Measurements from ENCODE around the gene BMF.
"Not testable (repeated sequence)": the region's sequence is repeated elsewhere in the genome, so short reads cannot be mapped to it uniquely, and the experiment has no call there.

BMF gene

DNA sequence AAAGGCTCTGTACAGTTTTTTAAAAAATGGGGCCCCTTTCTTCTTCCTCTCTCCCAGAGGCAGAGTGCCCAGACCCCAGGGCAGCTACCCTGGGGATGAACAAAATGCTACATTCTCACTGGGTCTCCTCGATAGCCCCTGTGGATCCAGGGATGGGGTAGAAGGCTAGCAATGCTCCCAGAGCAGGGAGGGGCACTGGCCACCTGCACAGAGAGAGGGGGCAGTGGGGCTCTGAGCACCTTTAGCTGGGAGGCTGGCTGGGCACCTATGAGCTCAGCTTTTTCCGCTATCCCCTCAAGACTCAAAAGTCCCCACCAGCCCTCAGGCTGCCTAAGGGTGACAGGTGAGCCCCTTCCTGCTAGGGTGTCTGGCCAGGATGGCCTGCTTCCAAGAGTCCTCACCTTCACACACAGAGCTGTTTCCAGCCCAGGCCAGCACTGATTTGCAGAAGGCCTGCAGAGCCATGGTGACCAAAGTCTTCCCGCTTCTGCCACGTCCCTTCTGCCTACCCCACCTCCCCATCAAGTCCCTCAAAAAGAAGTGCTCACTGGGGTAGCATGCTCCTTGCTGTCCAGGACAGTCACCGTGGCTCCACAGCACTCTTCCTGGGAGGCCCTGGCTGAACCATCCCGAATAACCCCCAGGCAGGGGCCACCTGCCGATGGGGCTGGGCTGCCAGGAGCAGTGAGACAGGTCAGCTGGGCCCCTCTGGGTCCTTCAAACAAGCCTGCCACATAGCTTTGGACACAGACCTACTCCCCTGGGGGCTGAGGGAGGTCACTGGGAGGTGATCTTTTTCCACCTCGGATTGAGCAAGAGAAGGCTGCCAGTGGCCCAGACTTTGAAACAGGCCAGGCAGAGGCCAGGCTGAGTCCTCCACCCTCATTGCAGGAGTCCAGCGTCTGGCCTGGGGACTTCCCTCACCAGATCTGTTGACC lies 20.4 kb downstream of the BMF start:
- no peak for DNase-seq (ENCODE audit: low read depth in 2 of 2)

DNA sequence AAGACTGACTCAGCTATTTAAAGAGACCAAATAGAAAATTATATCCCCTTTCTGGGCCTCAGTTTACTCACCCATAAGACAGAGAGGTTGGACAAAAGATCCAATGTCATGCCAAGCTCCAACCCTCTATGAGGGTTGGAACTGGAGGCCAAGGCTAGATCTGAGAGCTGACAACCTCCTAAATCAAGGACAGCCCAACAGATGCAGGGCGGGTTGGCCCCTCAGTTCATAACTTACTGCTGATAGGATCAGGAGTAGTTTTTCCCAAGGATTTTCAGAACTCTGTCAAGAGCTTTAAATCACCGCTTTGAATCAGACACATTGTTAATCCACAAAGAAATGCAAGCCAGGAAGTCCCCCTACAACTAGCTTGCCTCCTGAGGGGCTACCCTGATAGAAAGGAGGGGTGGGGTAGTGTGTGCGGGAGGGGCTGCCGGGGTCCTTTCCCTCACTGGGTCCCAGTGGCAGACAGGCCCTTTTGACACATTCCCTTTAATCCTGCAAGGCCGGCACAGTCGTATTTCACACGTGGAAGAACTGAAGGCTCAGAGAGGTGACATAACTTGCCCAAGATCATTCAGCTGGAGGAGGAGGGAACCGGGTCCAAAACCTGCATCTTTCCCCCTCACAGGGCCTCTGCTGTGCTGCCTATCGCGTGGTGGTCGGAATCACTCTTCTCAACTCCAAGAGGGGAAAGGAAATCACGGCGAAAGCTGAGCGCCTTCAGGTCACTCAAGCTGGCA lies 21.4 kb downstream of the BMF start:
- no peak for DNase-seq (ENCODE audit: low read depth in 2 of 2)

DNA sequence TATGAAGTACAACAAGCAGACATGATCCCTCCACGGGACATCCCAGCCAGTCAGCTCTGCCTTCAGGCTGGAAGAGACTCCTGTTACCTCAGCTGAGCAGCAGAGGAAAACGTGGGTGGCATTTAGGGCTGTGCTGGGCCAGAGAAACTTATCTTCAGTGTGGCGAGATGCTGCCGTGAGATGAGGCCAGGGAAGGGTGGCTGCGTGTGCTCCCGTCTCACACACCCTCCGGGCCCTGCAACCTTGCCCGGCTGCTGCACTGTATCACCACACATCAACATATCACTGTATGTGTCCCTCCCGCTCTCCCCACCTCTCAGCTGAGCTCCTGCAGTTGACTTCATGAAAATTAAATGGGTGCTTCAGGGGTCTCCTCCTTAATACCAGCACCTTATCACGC lies 23.4 kb downstream of the BMF start:
- DNase-seq (ENCODE audit: low read depth in 2 of 2), result no peak

DNA sequence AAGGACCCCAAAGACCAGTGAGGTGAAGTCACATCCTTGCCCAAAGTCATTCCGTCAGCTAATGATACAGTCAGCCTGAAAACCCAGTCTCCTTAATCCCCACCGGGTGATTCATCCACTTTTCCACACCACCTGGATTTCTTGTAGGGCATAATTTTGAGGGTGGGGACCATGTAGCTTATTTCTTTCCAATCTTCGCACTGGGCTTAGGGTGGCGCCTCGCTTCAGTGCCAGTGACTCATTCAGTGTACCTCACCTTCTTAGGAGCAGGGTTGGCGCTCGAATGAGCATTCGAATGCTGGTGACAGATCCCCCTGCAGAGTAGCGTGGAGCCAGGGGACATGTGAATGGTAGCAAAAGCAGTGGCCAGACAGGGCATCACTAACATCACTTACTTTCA lies 24.0 kb downstream of the BMF start:
- no peak for DNase-seq (ENCODE audit: low read depth in 2 of 2)

DNA sequence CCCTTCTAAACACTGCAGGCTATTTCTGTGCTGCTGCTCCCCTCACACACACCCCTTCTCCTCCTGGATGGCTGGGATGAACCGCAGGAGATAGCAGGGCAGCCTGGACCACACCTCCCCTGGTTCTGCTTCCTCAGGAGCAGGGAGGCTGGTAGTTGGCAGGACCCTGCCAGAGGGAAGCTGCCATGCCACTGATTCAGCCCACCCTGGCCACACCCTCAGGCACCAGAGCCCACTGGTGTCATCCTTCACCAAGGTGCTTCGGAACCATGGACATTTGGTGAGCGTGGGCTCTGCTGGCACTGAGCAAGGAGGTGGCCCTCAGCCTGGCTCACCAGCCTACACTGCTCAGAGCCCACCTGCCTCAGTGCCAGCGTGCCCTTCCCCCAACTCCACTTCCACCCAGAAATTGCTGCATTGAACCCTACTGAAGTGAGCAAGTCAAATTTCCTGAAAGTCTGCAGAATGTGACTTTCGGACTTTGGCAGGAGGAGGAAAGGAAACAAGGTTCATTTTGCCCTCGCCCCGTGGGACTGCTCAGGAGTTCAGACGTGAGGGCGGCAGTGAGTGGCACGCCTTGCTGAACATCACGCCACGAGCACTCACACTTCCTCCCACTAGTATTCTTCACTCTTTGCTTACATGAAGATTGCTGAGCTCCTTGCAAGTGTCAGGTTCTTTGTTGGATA lies 26.3 kb downstream of the BMF start:
- DNase-seq (ENCODE audit: low read depth in 2 of 2), result no peak

DNA sequence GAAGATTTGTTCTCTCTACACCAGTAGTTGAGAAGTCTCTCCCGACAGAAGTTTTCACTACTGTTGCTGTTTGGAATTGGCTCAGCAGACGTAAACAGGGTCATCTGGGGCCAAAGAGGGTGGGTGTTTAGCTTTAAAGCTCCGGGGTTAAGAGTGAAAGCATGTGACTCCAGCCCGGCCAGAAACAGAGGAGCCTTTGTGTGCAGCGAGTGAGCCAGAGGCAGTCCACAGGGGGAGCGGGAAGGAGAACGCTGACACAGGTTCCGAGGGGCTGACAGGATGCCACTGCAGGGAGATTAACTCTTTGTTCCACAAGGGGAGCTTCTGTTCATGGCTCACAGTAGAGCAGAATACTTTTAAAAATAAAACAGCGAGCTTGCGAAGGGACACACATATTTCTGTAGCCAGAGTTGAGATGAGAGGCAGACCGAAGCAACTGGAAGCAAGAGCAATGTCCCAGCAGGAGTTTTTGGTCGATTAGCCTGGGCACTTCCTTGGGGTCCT lies 26.9 kb downstream of the BMF start:
- no peak for DNase-seq (ENCODE audit: low read depth in 2 of 2)

DNA sequence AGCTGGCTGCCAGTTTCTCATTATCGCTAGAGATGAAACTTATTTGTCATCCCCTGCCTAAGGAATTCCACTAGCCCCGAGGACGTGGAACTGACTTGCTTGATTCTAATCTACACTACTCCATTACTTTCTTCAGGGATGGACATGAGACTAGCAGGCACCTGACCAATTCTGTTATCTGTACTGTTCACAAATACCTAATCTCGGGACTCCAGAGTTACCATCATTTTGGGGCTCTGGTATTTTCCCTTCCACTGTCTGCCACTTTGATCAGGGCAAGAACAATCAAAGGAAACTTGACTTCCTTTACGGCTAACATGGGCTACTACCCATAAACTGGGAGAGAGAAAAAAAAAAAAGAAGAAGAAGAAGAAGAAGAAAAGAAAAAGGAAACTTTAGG lies 27.8 kb downstream of the BMF start:
- no peak for DNase-seq (ENCODE audit: low read depth in 2 of 2)

DNA sequence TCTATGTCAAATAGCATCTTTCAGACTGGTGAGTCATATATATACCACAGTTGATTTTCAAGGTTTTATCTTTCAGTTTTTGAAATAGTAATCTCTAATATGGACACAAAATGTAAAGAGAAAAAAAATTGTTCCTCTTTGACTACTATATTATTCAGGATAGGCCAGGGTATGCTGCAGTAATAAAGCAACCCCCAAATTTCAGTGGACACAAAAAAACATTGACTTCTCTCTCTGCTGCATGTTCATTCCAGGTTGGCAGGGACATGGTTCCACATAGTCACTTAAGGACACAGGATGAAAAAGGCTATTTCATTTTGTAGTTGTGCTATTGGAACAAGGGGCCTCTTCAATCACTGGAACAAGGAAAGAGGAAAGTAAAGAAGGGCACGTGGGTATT lies 28.6 kb downstream of the BMF start:
- DNase-seq (ENCODE audit: low read depth in 2 of 2), result no peak

DNA sequence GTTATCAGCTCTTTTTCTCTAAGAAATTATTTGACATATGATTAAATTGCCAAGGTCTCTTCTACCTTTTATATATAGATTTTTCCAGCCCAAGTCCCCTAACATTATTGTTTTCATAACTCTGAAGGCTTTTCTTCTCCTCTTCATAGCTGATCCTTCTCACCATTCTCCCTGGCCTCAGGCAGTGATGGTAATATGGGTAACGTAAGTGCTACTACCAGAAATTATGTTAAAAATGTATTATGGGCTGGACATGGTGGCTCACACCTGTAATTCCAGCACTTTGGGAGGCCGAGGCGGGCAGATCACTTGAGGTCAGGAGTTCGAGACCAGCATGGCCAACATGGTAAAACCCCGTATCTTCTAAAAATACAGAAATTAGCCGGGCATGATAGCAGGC lies 29.2 kb downstream of the BMF start:
- no peak for DNase-seq (ENCODE audit: low read depth in 2 of 2)

DNA sequence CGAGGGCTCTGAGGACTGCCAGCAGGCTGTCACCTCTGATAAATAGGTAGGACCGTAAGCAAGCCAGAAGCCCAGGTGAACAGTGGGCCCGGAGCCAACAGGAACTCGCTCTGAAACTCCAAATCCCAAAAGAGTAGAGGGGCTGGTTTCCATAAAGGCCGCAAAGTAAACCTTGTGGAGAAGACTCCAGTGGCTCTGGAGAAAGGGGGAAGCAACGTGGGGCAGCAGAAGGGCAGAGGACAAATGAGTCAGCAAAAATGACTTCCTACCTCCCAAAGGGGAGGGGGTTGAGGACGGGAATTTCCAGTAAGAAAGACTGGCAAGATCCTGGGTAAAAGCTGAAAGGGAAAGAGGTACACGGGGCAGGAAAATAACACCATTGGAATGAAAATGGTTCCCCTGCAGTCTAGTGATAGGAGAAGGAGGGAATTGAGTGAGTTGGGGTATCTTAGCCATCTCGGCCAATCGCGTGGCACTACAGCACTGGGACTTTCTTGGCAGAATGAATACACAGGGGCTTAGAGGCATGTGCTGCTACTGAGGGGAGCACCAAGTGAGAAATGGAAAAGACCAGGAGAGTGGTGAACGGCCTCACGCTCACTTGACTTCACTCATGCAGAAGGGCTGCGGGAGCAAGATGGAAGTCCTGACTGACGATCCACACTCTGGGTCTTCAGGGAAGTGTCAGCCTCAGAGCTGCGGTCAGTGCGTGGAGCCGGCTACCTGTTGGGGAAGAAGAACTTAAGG lies 33.2 kb downstream of the BMF start:
- DNase-seq (ENCODE audit: low read depth in 2 of 2), result no peak

DNA sequence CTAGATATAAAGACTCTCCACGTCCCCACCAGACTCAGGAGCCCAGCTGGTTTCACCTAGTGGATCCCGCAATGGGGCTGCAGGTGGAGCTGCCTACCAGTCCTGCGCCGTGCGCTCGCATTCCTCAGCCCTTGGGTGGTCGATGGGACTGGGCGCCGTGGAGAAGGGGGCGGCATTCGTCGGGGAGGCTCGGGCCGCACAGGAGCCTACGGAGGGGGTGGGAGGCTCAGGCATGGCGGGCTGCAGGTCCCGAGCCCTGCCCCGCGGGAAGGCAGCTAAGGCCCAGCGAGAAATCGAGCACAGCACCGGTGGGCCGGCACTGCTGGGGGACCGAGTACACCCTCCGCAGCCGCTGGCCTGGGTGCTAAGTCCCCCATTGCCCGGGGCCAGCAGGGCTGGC lies 34.0 kb downstream of the BMF start:
- not testable (repeated sequence) for DNase-seq (ENCODE audit: low read depth in 2 of 2)

DNA sequence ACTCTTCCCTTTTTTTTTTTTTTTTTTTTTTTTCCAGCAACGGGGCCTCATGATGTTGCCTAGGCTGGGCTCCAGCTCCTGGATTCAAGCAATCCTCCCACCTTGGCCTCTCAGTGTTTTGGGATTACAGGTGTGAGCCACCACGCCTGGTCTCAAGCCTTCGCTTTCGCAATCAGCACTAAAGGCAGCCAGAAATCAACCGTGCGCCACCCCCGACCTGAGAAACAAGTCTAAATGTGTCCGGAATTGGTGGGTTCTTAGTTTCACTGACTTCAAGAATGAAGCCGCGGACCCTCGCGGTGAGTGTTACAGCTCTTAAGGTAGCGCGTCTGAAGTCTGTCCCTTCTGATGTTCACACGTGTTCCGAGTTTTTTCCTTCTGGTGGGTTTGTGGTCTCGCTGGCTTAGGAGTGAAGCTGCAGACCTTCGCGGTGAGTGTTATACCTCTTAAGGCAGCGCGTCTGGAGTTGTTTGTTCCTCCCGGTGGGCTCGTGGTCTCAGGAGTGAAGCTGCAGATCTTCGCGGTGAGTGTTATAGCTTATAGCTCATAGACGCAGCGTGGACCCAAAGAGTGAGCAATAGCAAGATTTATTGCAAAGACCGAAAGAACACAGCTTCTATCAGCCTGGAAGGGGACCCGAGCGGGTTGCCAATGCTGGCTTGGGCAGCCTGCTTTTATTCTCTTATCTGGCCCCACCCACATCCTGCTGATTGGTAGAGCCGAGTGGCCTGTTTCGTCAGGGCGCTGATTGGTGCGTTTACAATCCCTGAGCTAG lies 34.8 kb downstream of the BMF start:
- not testable (repeated sequence) for DNase-seq (ENCODE audit: low read depth in 2 of 2)

DNA sequence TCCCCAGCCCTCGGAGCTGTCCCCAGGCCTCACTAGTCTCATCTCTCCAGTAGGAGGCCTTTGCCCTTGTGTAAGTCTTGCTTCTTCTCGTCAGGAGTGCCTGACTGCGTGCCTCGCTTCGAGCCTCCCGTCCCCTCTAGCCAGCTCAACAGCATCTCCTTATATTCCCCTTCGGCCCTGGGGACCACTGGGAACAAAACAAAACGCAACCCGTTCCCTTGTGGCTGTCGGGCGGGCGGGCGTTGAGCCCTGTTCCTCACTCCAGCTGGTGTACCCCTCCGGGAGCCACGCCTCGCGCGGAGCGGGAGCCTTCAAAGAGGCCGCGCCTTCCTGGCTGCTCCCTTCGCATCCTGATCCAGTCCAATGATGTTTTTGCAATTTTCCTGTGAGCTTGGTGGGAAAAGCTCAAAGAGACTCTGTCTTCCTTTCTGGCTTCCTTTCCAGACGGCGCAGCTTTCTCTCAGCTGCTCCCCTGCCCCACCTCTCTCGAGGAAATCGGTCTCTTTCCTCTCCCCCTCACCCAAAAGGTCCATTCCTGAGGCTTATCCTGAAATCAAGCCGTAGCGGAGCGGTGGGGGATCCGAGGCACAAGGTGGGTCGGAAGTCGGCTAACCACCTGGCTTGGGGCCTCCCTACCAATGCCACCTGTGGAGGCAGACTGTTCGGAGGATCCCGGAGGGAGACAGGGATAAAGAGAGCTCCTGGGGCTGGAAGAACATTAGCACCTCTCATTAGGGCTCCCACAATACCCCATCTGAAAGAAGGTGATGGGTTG lies 36.3 kb downstream of the BMF start:
- no peak for DNase-seq (ENCODE audit: low read depth in 2 of 2)

DNA sequence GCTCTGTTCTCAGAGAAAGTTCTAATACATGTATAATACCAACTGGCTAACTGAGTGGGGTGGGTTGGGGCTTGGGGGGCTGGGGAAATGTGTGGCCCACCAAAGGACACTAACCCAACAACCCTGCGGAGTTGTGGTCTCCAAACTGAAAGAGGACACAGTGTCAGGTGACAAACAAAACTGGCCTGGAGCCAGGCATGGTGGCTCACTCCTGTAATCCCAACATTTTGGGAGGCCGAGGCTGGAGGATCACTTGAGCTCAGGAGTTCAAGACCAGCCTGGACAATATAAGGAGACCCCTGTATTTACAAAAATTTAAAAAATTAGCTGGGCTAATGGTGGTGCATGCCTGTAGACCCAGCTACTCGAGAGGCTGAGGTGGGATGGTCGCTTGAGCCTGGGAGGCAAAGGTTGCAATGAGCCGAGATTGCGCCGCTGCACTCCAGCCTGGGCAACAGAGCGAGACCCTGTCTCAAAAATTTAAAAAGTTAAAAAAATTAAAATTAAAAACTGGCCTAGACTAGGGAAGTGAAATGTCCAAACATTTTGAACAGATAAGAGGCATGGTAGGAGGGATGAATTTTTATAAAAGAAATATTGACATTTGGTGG lies 38.0 kb downstream of the BMF start:
- DNase-seq (ENCODE audit: low read depth in 2 of 2), result no peak

DNA sequence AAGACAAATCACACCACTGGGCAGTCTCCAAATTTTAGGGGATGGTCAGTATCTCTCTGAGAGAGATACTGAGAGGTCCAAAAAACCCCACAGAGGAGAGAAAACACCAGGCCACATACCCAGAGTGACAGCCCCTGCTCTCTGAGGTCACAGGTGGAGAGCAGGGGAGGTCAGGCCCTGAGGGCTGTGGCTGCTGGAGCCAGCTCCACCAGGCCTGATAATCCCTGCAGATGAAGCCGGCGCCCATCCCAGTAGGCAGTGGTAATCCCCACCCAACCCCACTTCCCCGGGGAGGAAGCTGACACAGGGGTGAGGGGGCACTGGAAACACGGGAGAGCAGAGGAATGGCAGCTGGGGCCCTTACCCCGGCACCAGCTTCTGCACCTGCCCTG lies 38.5 kb downstream of the BMF start:
- no peak for DNase-seq (ENCODE audit: low read depth in 2 of 2)

DNA sequence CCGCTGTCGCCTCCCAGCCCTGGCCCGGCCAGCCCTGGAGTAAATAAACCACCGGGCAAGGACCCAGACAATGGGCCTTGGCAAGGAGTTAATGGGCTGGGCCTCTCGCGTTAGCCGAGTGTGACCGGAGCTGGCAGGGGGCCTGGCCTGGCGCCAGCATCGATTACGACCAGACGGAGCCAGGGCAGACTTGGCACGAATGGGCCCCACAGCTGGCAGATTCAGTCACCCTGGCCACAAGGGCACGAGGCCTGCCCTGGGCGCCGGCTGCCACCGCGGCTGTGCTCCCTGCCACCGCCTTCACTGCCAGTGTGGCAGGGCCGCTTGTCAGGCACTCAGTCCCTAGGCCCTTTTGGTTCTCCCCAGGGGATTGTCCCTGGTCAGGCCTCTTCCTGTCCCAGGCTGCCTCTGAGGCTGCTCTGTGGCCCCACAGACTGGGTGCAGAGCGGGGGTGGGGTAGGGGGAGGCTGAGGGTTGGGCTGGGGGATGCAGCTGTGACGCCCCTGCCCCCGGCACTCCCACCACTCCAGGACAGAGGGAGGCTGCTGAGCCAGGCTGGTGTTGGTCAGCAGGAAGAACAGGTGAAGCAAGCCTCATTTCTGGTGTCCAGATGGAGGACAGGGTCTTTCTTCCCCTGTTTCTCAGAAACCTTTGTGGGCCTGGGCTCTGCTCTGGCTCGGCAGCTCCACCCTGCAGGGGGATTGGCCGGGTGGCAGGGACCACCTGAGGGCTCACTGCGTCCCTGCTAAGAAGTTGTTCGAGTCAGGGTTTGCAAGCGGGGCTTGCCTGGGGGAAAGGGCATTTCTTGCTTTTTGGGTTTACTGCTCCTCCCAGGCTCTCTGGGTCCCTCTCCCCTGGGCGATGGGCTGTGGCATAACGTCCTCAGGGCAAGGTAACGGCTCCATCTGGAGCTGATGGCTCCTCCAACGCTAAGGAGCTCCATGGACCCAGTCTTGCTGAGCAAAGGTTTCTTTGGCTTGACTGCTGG lies 39.2 kb downstream of the BMF start:
- DNase-seq (ENCODE audit: low read depth in 2 of 2), result no peak

DNA sequence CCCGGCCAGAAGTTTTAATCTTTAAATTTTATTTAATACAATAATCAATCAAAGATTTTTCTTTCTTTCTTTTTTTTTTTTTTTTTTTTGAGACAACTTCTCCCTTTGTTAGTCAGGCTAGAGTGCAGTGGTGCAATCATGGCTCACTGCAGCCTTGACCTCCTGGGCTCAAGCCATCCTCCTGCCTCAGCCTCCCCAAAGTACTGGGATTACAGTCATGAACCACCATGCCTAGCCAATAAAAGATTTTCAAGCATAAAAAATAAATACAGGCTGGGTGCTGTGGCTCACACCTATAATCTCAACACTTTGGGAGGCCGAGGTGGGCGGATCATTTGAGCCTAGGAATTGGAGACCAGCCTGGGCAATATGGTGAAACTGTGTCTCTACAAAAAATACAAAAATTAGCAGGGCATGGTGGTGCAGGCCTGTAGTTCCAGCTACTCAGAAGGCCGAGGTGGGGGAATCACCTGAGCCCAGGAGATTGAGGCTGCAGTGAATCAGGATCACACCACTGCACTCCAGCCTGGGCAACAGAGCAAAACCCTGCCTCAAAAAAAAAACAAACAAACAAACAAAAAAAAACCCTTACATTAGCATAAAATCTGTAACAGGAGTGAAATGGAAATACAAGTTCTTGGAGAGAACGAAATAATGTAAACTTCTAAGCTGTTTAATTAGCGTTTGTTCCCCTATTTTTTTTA lies 40.6 kb downstream of the BMF start:
- DNase-seq (ENCODE audit: low read depth in 2 of 2), result no peak

DNA sequence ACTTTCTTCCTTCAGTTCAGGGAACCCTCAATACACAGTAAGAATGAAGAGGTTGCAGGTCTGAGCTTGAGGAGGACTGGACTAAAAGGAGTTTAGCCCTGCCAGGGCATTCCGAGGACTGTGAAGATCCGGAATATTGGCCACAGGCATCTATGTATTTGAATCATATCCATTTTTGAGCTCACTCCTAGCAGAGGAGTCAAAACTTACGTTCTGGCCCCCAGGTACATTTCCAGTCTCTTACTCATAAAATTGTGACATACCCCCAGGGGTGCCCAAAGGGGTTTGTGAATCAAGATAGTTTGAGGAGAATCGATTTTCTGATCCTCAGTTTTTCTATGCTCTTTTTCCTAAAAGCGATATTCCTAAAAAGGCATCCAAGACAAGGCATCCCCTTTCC lies 42.1 kb downstream of the BMF start:
- no peak for DNase-seq (ENCODE audit: low read depth in 2 of 2)
